H1 (cell line): Measurements from ENCODE around the gene MYO1G.

ENCODE experiments used
- PHF8 ChIP-seq: fragments of 200-600 bp; sonication (generic); conservative IDR thresholded peaks from 2 replicates; pipeline ENCODE4 v1.7.1; 2012; ENCODE audit warnings: low read depth, mild to moderate bottlenecking, inconsistent platforms, low read length, moderate library complexity
- SIN3A ChIP-seq, 2 experiments: IDR thresholded peaks in 1 of 2; conservative IDR thresholded peaks in 1 of 2; 2 replicates each; pipeline ENCODE4 v1.6.1; 2011 to 2012; ENCODE audit warnings: low read length in 2 of 2, improper control_type of control experiment in 1 of 2, low read depth in 1 of 2, mild to moderate bottlenecking in 1 of 2
- SP1 ChIP-seq: IDR thresholded peaks from 2 replicates; pipeline ENCODE4 v1.6.1; 2011; ENCODE audit warnings: low read depth, low read length
- ZNF274 ChIP-seq: IDR thresholded peaks from 2 replicates; pipeline ENCODE4 v1.7.0; 2012; ENCODE audit warnings: low read length, borderline replicate concordance; ENCODE audit errors: extremely low read depth
- TF ChIP-seq, protein P1 (sequence below), 3 experiments: IDR thresholded peaks; 1 replicate in 2 of 3; 2 replicates in 1 of 3; pipeline versions ENCODE4 v1.5.1 to v1.6.1; 2011; ENCODE audit warnings: low read length in 3 of 3, mild to moderate bottlenecking in 3 of 3, inconsistent platforms in 2 of 3, low read depth in 1 of 3, moderate library complexity in 1 of 3; ENCODE audit not compliant: insufficient read depth in 1 of 3; ENCODE audit errors: control extremely low read depth in 1 of 3

DNA sequence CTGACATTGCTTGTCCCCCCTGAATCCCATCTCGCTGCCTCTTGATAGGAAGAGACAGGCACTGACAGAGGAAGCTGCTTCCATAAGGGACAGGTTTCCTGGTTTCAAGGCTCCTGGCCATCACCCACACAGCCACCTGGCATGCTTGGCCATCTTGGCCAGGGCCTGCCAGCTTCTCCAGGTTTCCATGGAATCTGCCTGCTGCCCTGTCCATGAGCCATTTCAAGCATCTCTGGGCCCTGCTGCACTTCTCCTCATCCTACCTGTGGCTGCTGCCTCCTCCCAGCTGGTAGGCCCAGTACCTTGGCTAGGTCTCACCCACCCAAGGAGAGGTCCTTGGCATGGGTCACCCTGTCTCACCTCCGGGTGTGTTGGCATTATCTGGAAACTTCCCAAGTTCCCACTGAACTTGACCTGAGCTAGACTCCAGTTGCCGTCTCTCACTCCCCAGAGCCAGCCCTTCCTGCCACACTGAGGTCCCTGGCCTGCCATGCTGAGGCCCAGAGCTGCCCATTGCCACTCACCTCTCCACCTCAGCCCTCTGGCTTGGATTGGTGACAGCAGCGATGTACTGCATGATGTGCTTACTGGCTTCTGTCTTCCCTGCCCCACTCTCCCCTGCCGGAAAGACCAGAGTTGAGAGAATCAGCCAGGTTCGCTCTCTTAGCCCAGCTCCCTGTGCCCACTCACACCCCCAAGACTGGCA lies 2.6 kb downstream of the MYO1G start:
- no peak for TF ChIP-seq PHF8
- no peak for TF ChIP-seq SIN3A (conservative IDR thresholded peaks at IDR 0.05 in 1 of 2, IDR thresholded peaks at IDR 0.05 in 1 of 2; ENCODE audit: low read depth in 1 of 2, low read length in 2 of 2)
- no peak for TF ChIP-seq SP1
- TF ChIP-seq, protein P1, sequence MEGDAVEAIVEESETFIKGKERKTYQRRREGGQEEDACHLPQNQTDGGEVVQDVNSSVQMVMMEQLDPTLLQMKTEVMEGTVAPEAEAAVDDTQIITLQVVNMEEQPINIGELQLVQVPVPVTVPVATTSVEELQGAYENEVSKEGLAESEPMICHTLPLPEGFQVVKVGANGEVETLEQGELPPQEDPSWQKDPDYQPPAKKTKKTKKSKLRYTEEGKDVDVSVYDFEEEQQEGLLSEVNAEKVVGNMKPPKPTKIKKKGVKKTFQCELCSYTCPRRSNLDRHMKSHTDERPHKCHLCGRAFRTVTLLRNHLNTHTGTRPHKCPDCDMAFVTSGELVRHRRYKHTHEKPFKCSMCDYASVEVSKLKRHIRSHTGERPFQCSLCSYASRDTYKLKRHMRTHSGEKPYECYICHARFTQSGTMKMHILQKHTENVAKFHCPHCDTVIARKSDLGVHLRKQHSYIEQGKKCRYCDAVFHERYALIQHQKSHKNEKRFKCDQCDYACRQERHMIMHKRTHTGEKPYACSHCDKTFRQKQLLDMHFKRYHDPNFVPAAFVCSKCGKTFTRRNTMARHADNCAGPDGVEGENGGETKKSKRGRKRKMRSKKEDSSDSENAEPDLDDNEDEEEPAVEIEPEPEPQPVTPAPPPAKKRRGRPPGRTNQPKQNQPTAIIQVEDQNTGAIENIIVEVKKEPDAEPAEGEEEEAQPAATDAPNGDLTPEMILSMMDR (IDR thresholded peaks at IDR 0.05; ENCODE audit: control extremely low read depth in 1 of 3, insufficient read depth in 1 of 3, low read depth in 1 of 3, low read length in 3 of 3) = no peak
- TF ChIP-seq ZNF274 = no peak
